ENCODE measurements around the gene SH3YL1.

The SH3YL1 gene

GRCh38 chr2:210660-211059 is 53.2 kb downstream of the SH3YL1 start:
- TF ChIP-seq EZH2 (optimal IDR thresholded peaks at IDR 0.05; ENCODE audit: low read depth, low read length) (no peak), EZH2phosphoT487 (IDR thresholded peaks at IDR 0.05; ENCODE audit: low read length) (no peak), CTCF (IDR thresholded peaks at IDR 0.05; ENCODE audit: low read length) (no peak)
- no peak overlapping the region for H3K9ac ChIP-seq (ENCODE audit: low read length)
- no peaks in the 10 kb centered on the region for H3K79me2 ChIP-seq (ENCODE audit: low read length)
- H3K36me3 ChIP-seq (replicated peaks; ENCODE audit: insufficient read depth, low read length), result no peaks in the 10 kb centered on the region
- H3K9me2 ChIP-seq (replicated peaks; ENCODE audit: insufficient read depth, low read length), result no peaks in the 10 kb centered on the region
- no peak overlapping the region for H2AFZ ChIP-seq (ENCODE audit: low read length)
- no peak overlapping the region for H3K4me2 ChIP-seq (ENCODE audit: low read depth, low read length)
- no peaks in the 10 kb centered on the region for H3K27me3 ChIP-seq (replicated peaks; ENCODE audit: insufficient read depth, low read length)
- no peaks in the 10 kb centered on the region for H3K9me3 ChIP-seq (replicated peaks; ENCODE audit: insufficient read depth, low read length)
- H3F3A ChIP-seq (ENCODE audit: insufficient read depth, low read length), result no peaks in the 10 kb centered on the region
- H3K4me3 ChIP-seq (ENCODE audit: low read length), result no peak overlapping the region
- no peak for DNase-seq
- no peaks in the 10 kb centered on the region for H4K20me1 ChIP-seq (ENCODE audit: insufficient read depth, low read length)
- H3K27ac ChIP-seq (ENCODE audit: low read length), result no peak overlapping the region
- no peaks in the 10 kb centered on the region for H3K4me1 ChIP-seq (ENCODE audit: low read length)

DNA sequence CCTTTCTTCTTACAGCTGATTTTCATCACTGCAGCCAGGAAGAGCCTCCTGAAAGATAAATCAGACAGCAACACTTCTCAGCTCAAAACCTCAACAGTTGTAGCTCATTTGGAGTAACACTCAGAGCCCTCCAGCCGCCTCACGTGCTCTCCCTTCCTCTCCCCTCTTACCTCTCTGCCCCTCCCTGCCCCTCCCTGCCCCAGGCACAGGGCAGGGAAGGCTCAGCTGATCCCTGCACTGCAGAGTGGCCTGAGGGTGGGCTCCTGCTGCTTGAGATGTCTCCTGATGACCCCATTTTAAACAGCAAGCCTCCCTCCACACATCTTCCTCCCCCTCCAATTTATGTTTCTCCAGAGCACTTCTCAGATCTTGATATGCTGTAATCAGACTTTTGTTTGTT is 54.4 kb downstream of the SH3YL1 start:
- TF ChIP-seq CTCF (IDR thresholded peaks at IDR 0.05; ENCODE audit: low read length), result no peak
- H3K79me2 ChIP-seq (ENCODE audit: low read length), result no peaks in the 10 kb centered on the region

GRCh38 chr2:208335-208734 is 55.5 kb downstream of the SH3YL1 start:
- H3K27ac ChIP-seq (ENCODE audit: low read length), result no peak overlapping the region
- DNase-seq, result no peak

More for the DNA sequence above, 54.4 kb downstream of the SH3YL1 start:
- H3K9me3 ChIP-seq (replicated peaks; ENCODE audit: insufficient read depth, low read length), result no peaks in the 10 kb centered on the region
- no peak overlapping the region for H3K27ac ChIP-seq (ENCODE audit: low read length)
- no peaks in the 10 kb centered on the region for H3K9me2 ChIP-seq (replicated peaks; ENCODE audit: insufficient read depth, low read length)
- no peaks in the 10 kb centered on the region for H3K36me3 ChIP-seq (replicated peaks; ENCODE audit: insufficient read depth, low read length)
- no peak overlapping the region for H2AFZ ChIP-seq (ENCODE audit: low read length)
- H4K20me1 ChIP-seq (ENCODE audit: insufficient read depth, low read length), result no peaks in the 10 kb centered on the region
- no peaks in the 10 kb centered on the region for H3K4me1 ChIP-seq (ENCODE audit: low read length)
- H3K4me3 ChIP-seq (ENCODE audit: low read length), result no peak overlapping the region
- no peaks in the 10 kb centered on the region for H3F3A ChIP-seq (ENCODE audit: insufficient read depth, low read length)
- H3K4me2 ChIP-seq (ENCODE audit: low read depth, low read length), result no peak overlapping the region
- H3K27me3 ChIP-seq (replicated peaks; ENCODE audit: insufficient read depth, low read length), result no peaks in the 10 kb centered on the region
- H3K9ac ChIP-seq (ENCODE audit: low read length), result no peak overlapping the region
- no peak for DNase-seq

More at GRCh38 chr2:208335-208734, 55.5 kb downstream of the SH3YL1 start:
- Histone ChIP-seq H3K9me3 (replicated peaks; ENCODE audit: insufficient read depth, low read length) (no peaks in the 10 kb centered on the region), H3F3A (ENCODE audit: insufficient read depth, low read length) (no peaks in the 10 kb centered on the region), H3K4me3 (ENCODE audit: low read length) (no peak overlapping the region), H2AFZ (ENCODE audit: low read length) (no peak overlapping the region), H3K79me2 (ENCODE audit: low read length) (no peaks in the 10 kb centered on the region), H3K27me3 (replicated peaks; ENCODE audit: insufficient read depth, low read length) (no peaks in the 10 kb centered on the region), H3K4me1 (ENCODE audit: low read length) (no peaks in the 10 kb centered on the region), H4K20me1 (ENCODE audit: insufficient read depth, low read length) (no peaks in the 10 kb centered on the region), H3K9me2 (replicated peaks; ENCODE audit: insufficient read depth, low read length) (no peaks in the 10 kb centered on the region), H3K9ac (ENCODE audit: low read length) (no peak overlapping the region), H3K4me2 (ENCODE audit: low read depth, low read length) (no peak overlapping the region), H3K36me3 (replicated peaks; ENCODE audit: insufficient read depth, low read length) (no peaks in the 10 kb centered on the region)
- no peak for TF ChIP-seq EZH2 (optimal IDR thresholded peaks at IDR 0.05; ENCODE audit: low read depth, low read length)
- TF ChIP-seq CTCF (IDR thresholded peaks at IDR 0.05; ENCODE audit: low read length), result no peak
- no peak for TF ChIP-seq EZH2phosphoT487 (IDR thresholded peaks at IDR 0.05; ENCODE audit: low read length)

All from MM.1S (cell line).